ENCODE data around the gene C1orf159.

DNA sequence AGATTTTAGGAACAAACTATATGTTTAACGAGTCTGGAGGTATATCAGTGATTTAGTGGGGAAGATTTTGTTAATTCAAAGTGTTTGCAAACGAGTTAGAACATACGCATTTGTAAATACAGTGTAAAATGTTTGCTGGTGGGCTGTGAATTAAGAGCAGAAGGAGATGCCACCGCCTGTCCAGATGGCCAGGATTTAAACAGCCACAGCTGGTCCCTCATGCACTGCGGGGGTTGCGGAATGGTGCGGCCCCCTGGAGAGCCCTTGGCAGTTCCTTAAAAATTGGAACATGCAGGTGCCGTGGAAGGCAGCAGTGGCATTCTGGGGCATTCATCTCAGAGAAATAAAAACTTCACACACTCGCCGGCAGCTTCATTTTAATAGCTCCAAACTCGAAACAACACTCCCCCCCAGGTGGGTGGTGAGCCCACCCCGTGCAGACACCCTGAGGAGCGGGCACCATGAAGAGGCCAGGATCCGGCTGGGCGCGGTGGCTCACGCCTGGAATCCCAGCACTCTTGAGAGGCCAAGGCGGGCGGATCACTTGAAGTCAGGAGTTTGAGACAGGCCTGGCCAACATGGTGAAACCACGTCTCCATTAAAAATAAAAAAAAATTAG is 3.5 kb upstream of the C1orf159 start:
- TF ChIP-seq, protein P1, sequence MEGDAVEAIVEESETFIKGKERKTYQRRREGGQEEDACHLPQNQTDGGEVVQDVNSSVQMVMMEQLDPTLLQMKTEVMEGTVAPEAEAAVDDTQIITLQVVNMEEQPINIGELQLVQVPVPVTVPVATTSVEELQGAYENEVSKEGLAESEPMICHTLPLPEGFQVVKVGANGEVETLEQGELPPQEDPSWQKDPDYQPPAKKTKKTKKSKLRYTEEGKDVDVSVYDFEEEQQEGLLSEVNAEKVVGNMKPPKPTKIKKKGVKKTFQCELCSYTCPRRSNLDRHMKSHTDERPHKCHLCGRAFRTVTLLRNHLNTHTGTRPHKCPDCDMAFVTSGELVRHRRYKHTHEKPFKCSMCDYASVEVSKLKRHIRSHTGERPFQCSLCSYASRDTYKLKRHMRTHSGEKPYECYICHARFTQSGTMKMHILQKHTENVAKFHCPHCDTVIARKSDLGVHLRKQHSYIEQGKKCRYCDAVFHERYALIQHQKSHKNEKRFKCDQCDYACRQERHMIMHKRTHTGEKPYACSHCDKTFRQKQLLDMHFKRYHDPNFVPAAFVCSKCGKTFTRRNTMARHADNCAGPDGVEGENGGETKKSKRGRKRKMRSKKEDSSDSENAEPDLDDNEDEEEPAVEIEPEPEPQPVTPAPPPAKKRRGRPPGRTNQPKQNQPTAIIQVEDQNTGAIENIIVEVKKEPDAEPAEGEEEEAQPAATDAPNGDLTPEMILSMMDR (IDR thresholded peaks at IDR 0.05; ENCODE audit: low read length), result no peak
- TF ChIP-seq EZH2 (optimal IDR thresholded peaks at IDR 0.05; ENCODE audit: low read depth, low read length), result no peak
- TF ChIP-seq EZH2phosphoT487 (IDR thresholded peaks at IDR 0.05; ENCODE audit: low read length), result peak; percentile 36; the same call in 1 of the 2 replicates
